HG03442 (cell line): Measurements from ENCODE around the gene CDH4.

Experiments
- ATAC-seq: cut with Tn5 transposase; IDR thresholded peaks from one replicate; pipeline ENCODE4 v1.9.1; 2021; ENCODE audit warnings: mild to moderate bottlenecking, moderate library complexity; ENCODE audit not compliant: unreplicated experiment

CDH4 gene

GRCh38 chr20:61911824-61912223, 659.8 kb downstream of the CDH4 start:
- ATAC-seq: no peak

DNA sequence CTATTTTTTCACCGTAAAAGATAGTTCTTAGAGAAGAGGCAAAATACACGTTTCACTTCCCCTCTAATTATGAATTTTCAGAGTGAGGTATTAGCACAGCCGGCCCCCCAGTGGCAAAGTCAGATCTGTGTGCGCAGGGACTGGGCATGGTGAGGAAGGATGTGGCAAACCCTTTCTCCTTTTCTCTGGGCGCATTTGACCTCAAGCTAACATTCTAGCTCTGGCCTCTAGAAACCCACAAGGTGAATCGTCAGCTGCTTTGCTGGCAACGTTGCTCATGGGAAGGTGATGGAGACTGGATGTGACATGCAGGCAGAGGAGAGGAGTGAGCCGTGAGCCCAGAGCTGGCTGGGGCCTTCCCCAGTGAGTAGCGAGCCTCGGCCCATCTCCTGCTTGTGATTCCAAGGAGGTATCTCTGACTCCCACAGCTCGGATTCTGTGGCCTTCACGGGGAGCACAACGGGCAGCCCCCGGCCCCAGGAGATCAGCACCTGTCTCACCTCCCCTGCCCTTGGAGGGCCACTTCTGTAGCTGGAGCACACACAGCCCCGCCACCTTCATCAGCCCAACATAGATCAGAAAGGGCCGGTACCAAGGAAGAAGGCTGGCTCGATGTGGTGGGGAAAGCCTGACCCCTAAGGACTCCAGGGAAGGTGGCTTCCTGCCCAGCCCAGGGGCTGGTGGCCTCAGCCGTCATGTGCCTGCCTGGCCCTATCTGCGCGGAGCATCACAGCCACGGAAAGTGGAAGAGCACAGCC, 660.8 kb downstream of the CDH4 start:
- ATAC-seq: peak; percentile 77

- ATAC-seq: no peak
Measured at GRCh38 chr20:61913423-61914225, 661.6 kb downstream of the CDH4 start.

DNA sequence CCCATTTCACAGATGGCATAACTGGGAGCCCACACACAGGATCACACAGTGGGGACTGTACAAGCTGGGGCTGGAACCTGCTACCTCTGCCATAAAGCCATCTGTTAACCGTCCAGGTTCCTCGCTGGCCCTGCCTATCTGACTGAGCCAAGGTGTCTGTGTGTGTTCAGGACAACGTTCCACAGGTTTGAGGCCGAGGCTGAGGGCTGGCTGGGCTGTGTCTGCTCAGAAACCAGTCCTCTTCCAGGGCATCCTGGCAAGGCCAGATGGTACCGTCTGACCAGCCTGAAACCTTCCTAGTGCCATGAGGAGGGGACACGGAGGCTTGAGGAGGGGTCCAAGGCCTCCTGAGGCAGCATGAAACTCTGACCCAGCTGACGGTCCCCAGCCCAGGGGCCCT, 663.0 kb downstream of the CDH4 start:
- no peak for ATAC-seq

GRCh38 chr20:61916318-61916891, 664.3 kb downstream of the CDH4 start:
- no peak for ATAC-seq

GRCh38 chr20:61917474-61918145, 665.5 kb downstream of the CDH4 start:
- ATAC-seq: no peak

DNA sequence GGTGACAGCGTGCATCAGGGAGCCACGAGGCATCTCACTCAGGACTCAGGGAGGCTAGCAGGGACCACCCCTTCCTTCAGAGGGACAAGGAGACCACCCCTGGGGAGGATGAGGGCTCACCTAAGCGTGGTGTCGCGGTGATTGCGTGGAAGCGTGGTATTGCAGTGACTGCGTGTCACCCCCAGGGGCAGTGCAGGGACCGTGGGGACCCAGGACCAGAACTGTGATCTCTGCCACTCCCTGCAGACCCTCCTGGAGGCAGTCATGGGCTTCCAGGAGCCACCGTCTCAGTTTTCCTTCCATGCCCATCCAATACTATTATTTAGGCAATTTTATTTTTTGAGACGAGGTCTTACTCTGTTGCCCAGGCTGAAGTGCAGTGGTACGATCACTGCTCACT, 666.5 kb downstream of the CDH4 start:
- ATAC-seq: no peak

DNA sequence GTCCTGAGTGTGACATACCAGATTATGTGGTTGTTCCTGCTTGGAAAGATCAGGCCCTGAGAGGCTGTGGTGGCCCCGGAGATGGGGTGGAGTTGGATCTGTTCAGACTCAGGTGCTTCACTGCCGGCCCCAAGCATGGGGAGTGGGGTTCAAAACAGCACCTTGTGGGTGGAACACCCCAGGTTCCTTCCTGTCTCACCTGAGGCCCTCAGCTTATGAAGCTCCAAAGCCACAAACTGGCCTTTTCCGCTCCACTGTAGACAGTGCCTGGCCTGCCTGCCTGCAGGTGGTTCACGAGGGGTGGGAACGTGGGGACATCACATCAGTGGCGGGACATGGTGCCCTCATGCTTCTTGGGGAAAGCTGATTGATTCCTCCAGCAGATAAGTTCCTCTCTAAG, 667.2 kb downstream of the CDH4 start:
- ATAC-seq: no peak

- no peak for ATAC-seq
Measured at GRCh38 chr20:61919675-61920365, 667.8 kb downstream of the CDH4 start.

DNA sequence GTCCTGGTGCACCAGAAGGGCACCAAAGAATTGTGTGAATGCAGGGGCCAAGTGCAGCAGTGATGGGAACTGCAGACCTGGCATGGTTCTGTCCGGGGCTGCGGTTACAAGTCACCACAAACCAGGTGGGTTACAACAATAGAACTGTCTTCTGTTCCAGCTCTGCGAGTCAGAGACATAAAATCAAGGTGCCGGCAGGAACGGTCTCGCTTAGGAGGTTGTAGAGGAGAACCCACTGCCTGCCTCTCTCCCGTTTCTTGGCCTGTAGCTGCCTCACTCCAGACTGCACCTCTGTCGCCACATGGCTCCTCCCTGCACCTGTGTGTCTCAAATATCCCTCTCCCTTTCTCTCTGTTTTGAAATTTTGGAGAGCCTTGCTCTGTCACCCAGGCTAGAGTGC, 670.4 kb downstream of the CDH4 start:
- ATAC-seq: no peak

DNA sequence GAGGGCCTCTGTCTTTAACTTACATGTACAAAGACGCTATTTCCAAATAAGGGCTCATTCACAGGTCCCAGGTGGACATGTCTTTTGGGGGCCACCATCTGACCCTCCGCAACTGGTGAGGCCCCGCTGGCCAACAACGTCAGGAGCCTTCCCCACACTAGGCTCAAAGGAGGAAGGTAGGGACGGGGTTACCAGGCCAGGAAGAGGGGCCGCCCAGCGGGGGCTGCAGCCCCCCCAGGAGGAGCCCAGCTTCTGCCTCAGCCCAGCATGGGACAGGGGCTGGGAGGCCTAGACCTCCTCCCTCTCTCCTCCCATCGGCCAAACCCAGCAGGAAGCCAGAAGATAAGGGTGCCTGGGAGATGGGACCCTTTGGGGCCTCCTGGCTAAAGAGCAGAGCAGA, 670.9 kb downstream of the CDH4 start:
- no peak for ATAC-seq

- ATAC-seq: no peak
Measured at GRCh38 chr20:61923371-61924166, 671.5 kb downstream of the CDH4 start.

DNA sequence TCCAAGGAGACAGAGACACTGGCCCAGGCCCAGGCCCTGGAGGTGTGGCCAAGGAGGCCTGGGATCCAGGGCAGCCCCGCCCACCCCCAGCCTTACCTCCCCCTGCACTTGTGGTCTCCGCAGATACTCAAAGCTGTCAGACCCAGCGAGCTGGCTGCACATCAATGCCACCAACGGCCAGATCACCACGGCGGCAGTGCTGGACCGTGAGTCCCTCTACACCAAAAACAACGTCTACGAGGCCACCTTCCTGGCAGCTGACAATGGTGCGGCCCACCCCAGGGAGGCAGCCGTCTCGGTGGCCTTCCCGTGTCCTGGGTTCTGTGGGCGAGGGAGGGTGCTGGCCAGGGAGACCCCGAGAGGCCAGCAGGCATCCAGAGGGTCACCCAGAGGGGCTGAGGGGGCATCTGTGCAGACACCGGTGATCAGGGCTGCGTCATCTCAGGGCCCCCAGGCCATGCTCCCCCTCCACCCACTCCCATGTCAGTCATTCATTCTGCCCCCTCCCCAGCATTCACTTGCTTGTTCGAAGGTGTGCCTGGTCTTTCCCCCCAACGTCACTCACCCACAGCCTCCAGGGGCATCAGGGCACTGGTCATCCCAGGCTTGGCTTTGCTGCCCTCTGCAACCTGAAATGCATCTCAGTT, 672.3 kb downstream of the CDH4 start:
- no peak for ATAC-seq

DNA sequence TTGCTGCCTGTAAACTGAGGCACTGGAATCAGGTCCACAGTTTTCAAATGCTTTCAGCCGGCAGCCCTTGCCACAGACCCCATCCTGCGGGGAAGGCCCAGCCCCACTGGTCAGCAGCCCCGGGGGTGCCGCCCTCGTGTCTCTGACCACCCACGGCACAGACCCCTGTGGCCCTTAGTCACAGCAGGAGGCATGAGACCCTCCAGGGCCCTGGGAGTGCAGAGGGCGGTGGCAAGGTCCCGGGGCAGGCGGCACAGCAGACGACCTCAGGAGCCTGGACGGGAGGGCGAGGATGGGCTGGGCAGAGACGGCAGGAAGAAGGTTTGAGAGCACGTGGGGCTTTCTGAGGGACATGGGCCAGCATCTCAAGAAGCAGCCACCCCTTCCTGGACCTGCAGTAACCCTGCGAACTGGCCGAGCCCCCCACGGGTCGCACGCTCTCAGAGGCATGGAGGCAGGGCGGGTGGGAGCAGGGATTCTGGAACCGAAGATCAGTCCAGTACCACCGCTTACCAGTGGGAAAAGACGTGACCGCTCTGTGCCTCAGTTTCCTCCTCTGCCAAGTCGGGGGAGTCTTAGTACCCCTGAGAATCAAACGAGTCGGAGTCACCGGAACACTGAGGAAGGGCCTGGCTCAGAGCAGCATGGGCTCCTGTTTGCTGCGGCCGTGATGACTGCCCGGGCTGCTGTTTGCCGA, 672.9 kb downstream of the CDH4 start:
- no peak for ATAC-seq

- no peak for ATAC-seq
Measured at GRCh38 chr20:61925555-61926252, 673.6 kb downstream of the CDH4 start.

DNA sequence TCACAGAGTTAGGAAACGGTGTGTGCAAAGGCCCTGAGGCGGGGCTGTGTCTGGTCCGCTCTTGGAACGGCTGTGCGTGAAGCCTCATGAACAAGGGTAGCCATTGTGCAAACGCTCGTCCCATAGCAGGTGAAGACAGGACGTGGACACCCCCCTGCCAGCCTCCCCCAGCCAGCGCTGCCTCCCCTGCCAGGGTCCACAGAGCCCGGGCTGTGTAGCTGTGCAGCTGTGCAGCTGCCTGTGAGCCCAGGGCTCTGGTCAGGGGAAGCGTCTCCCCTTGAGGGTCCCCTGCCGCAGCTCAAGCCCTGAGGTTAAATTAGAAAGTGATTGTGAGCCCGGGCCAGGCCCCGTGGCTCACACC, 674.2 kb downstream of the CDH4 start:
- no peak for ATAC-seq

GRCh38 chr20:61926796-61927192, 674.7 kb downstream of the CDH4 start:
- no peak for ATAC-seq

DNA sequence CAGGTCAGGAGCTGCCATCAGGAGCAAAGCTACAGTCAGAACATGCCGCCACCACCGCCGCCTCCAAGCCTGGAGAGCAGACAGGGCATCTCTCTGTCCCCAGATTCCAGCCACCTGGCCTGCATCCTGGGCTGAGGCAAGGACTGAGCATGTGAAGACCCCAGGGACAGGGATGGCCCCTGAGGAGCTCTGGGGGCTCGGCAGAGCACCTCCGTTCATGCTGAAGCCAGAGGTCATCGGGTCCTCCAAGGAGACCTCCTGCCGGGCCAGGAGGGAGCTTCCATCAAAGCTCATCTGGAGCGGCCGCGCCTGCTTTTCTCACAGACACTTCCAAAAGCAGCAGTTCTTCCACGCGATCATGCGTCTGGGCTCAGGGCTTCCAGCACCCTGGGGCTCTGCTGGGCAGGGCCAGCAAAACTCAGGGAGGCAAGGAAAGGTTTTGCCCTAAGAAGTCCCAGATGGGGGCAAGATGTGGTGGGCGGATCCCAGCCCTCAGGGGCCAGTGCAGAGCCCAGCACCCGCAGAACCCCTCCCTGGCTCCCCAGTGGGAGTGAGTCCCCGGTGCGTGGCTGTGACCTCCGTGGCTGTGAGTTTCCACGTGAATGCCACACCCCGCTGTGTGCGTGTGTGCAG, 675.2 kb downstream of the CDH4 start:
- ATAC-seq: no peak
